Suppressor macrophage treated with lipopolysaccharide for 4 hours (primary cell): ENCODE results near the gene LMBRD2.

Source experiments
- DNase-seq: peaks from one replicate; pipeline ENCODE4 v3.0.0-alpha.2; 2020

LMBRD2 gene

DNA sequence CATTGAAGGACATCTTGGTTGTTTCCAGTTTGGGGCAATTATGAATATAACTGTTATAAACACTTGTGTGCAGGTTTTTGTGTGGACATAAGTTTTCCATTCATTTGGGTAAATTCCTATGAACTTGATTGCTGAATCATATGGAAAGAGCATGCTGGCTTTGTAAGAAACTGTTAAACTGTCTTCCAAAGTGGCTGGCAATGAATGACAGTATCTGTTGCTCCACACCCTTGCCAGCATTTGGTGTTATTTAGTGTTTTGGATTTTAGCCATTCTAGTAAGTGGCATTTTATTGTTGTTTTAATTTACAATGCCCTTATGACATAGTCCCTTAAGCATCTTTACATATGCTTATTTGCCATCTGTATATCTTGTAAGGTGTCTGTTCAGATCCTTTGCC, 55.2 kb downstream of the LMBRD2 start:
- no peak for DNase-seq

DNA sequence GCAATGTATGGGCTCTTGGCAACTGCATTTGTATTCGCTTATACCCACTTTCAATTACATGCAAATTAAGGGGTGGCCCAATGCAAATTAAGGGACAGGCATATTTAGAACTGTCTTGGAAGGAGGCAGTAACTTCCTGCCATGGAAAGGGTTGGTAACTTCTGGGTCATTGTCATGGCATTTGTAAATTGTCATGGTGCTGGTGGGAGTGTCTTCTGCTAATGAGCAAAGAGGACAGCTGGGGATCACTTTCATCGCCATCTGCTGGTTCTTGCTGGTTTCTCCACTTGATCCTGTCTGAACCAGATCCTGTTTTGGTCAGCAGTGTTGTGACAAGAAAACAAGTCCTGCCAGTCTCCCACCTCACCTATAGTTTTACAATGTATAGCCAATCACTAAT, 61.7 kb downstream of the LMBRD2 start:
- peak; percentile 39 for DNase-seq

DNA sequence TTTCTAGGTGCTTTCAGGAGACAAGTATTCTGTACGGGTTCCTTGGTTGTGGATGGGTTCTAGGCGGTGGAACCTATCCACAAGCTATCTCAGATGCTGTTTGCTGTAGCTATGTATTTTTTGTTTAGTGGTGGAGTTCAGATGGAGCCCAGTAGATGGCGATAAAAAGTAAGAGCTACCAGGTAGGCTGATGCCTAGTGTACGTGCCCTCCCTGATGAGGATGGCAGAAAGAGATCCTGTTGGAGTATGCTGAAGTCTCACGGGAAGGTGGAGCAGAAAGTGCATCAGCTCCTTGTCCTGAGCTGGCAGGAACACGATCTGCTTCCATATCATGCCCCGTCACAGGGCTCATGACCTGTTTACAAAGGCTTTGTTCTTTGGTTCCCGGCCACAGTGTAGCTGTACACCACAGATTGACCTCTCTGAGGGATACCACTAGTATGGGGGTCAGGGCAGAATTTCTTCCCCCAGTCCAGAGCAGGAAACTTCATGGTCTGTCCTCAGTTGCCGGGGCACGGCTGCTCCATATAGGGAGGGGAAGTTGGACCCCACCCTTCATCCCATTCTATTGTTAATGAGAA, 72.4 kb downstream of the LMBRD2 start:
- peak; percentile 41 for DNase-seq

DNA sequence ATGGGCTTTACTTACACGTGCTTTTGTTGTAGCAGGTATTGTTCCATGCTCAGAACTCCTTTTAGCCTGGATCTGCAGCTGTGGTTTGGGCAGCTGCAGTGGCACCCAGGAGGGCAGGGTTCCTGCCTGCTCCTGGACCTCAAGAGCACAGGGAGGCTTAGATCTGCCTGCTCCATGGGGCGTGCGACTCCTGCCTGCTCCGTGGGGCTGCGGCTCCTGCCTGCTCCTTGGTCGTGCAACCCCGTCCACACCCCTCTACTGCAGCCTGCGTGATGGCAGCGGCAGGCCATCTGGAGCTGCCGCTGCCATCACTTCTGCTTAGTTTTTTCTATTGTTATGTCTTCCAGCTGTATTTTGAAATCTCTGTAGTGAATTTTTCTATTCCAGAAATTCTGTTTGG, 73.3 kb downstream of the LMBRD2 start:
- no peak for DNase-seq

DNA sequence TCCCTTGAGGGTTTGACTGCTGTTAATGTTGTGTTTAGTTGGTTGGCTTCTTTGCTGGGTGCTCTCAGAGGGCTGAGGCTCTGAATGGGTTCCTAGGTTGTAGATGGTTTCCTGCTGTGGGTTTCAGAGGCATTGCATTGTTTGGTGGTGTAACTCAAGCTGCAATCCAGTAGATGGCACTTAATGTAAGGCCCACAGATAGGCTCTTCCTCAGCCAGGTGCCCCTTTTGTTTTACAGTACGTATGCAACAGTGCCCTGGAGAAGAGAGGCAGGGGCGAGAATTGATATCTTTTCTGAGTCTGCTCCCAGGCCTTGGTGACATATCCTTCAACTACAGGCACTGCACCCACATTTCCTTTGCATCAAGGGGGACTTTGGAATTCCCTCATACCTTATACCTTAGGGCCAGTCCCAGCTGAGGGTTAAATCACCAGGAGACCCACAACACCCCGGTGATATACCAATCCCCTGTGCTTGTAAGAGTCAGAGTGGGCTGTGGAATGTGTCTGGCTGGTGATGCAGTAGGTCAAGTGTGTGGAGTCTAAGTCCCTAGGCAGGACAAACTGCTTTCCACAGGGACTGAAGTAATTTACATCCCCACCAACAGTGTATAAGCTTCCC, 78.0 kb downstream of the LMBRD2 start:
- DNase-seq = no peak

DNA sequence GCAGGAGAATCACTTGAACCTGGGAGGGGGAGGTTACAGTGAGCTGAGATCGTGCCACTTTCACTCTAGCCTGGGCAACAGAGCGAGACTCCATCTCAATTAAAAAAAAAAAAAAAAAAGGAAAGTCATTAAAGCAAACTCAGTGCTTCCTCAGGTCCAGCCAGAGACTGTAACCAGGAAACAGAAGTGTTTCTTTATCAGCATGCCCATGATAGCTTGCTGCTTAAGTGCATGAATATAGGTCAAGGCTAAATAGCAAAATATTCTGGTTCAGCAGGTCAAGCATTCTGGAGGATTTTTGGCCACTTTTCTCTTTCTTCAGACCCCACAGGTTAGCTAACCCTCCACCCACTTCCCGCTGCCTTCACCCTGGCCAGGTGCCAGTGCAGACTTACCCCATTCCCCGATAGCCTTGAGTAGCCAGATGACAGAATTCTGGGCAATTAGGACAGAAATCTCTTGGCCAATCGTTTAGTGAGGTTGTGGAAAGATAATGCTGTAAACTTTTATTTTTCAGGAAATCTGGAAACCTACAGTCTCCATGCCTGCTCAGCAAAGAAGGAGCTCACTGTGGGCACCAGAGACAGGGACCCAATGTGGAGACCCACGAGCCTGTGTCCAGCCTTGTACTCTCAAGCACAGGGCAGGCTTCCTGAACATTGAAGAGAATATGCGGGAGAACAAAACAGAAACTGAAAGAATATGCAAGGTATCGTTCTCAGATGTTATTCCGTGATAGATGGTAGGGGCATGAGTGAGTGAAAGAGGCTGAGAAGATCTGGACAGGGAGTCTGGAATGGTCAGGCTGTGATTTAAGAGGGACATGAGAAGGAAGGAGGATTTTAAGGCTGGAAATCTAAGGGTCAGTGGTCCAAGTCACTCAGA, 80.8 kb downstream of the LMBRD2 start:
- peak; percentile 24 for DNase-seq

GRCh38 chr5:36068751-36069281, 82.9 kb downstream of the LMBRD2 start:
- no peak for DNase-seq

DNA sequence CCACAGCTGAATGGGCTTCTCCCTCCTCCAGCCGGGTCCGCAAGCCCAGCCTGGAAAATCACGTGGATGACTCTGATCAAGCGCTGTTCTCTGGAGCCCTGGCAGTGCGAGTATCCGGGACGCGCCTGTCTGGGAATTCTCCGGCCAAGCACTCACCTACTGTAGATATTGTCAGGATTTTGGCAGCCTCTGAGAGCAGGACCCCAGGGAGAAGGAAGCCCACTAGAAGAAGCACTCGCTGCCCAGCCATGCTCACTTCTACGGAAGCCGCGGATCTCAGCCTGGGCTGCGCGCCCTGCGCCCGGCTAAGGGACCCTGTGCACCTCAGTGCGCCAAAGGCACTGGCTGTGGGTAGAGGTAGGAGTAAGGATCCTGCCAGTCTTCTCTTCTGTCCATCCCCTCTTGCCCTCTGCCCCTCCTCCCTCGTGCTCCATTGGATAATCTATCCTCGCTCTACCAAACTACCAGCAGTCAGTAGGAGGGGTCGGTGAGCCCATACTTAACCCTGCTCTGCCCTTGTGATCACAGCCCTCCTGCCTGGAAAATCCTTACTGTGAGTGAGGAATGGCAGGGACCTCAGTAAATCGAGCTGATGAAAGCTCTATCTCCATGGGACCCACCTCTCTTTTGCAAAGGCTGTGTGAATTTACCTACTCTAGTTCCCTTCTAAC, 85.0 kb downstream of the LMBRD2 start, which contains the start of gene UGT3A2:
Gene UGT3A2, minus strand, starts transcription at position 343 of the 671 bp plus-strand sequence. Its CDS starts 93 bp downstream, at position 250.
- no peak for DNase-seq

- DNase-seq = no peak
These were observed 85.6 kb downstream of the LMBRD2 start for GRCh38 chr5:36066001-36066539.

GRCh38 chr5:36060420-36060887, 91.2 kb downstream of the LMBRD2 start:
- no peak for DNase-seq

DNA sequence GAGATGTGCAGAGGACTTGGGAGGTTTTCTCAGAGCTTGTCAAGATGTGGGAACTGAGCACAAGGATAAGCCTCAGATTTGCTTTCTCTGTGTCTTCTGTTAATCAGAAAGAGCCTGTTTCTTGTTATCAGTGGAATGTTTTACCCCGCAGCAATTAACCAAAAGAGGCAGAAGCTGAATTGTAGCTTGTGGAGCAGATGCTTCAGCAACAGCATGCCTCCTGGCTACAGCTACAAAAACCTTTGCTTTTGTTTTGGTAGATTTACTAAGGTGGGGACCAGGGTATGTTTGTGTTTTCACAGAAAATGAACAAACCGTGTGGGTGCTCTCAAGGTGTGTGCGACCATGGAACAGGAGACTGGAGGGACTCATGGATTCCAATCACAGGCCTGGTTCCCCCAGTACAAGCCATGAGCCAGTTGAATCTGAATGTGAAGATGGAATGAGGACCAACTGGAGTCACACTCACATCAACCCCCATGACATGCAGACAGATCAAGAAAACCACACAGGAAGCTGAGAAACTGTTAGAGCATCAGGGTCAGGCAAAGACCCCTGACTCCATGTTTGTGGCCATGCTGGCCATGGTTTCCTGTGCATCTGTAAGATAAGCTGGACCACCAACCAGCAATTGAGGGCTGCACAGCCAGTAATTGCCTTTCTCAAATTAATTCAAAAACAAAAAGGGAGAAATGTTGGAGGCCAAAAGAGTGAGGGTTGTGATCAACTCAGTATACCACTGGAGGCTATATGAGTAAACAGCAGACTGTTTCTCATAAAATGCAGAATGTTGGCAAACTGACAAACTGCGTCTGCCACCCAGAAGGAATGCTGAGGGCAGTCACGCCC, 91.9 kb downstream of the LMBRD2 start:
- DNase-seq = no peak

GRCh38 chr5:36058776-36059175, 92.9 kb downstream of the LMBRD2 start:
- DNase-seq = no peak

- DNase-seq = no peak
These were observed 94.3 kb downstream of the LMBRD2 start for GRCh38 chr5:36057386-36057785.

DNA sequence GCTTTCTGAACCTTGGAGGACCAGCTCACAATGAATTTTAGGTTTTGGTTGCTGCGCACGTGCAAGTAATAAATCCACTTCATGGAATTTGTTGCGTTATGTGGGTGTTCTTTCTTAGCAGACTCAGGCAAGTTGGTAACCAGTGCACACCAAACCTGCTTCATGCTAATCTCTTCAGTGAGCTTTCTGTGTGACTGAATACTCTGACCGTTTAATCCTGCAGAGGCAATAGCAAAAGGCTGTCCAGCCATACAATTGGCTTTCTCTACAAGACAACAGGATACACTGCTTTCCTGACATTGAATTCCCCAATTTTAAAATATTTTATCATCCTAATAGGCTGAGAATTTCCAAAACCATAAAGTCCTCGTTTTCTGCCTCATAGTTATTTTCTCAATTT, 95.3 kb downstream of the LMBRD2 start:
- DNase-seq = no peak

- DNase-seq = no peak
These were observed 95.7 kb downstream of the LMBRD2 start for GRCh38 chr5:36055984-36056383.

- no peak for DNase-seq
These were observed 97.0 kb downstream of the LMBRD2 start for GRCh38 chr5:36054647-36055046.

GRCh38 chr5:36052538-36052937, 99.1 kb downstream of the LMBRD2 start:
- DNase-seq = no peak

GRCh38 chr5:36049949-36050348, 101.7 kb downstream of the LMBRD2 start:
- no peak for DNase-seq
